ENCODE measurements around the gene CSTA. TPM values are rescaled to one million over a fixed set of nuclear protein-coding genes. Genes with fewer than 3 reads are reported as not detected.

CSTA gene
- total RNA-seq, 2 donors from 2014 or later: 0.35 TPM; not detected in 1

DNA sequence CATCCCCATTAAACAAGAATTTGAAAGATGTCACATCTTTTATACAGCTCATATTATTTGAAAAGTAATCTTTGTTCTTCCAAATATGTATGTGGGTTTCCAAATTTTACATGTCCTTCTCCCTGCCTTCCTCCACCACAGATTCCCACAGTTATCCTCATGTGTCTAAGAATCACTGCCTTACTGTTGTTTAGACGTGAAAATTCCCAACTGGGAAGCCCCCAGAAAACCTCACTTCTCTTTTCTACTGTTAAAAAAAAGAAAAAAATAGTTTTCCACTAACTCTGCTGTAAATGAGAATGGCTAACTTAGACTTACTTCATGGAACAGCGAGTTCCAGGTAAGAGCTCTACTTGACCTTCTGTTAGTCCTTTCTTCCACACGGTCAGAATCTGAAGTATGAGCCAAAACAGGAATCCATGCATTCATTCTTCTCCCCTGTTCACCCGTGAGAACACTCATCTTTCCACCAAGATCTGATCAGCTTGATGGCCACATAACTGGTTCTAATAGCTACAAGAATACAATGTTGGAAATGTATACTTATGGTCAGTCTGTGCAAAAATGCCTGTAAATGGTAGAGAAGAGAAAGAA lies 17.9 kb upstream of the CSTA start:
- no peaks in the 10 kb centered on the region for H3K36me3 Mint-ChIP-seq (ENCODE audit: insufficient read depth in 2 of 2)
- H3K27me3 Mint-ChIP-seq (ENCODE audit: low read depth): no peaks in the 10 kb centered on the region
- ATAC-seq (replicated peaks in 1 of 2) (no peak), DNase-seq (no peak)
- H3K9me3 Mint-ChIP-seq: no peaks in the 10 kb centered on the region
- H3K4me3 Mint-ChIP-seq: no peak overlapping the region
- H3K27ac Mint-ChIP-seq: no peak overlapping the region
- H3K4me1 Mint-ChIP-seq (ENCODE audit: low read depth): no peaks in the 10 kb centered on the region

DNA sequence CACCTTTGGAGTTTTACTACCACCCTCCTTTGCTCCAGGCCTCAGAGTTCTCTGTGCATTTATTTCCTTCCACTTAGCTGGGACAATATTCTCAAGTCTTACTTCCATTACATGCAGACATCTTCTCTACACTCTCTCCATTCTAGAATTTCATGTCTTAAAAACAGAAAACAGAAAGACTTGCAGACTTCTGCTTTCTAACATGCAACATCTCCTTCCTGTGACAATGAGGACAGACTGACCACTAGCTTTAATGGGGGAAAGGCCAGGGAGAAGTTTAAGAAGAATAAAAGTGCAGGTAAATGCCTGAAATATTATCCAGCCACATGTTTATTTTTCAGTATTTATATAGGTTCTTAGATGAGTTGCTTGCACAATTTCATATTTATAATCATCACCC lies 17.1 kb upstream of the CSTA start:
- no peak for DNase-seq
- Mint-ChIP-seq H3K9me3 (no peaks in the 10 kb centered on the region), H3K27me3 (ENCODE audit: low read depth) (no peaks in the 10 kb centered on the region), H3K36me3 (ENCODE audit: insufficient read depth in 2 of 2) (no peaks in the 10 kb centered on the region), H3K4me3 (no peak overlapping the region), H3K4me1 (ENCODE audit: low read depth) (peaks cover 4% of the 10 kb centered on the region), H3K27ac (no peak overlapping the region)
- no peak for ATAC-seq (replicated peaks in 1 of 2)

DNA sequence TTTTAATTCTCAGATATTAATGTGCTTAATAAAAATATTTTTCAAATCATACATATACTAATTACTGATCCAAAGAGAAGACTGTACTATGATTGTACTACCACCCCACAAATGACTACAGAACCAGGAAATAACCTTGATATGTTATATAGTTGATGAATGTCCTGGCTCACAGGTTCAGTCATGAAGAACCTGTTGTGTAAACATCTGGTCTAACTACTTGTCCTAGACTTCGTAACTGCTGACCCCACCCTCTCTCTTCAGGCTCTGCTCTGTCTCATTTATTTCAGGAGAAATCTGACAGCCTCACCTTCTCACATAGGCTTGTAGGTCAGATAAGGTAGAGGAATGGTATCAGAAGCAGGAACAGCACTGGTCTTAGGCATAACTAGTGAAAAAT lies 14.7 kb upstream of the CSTA start:
- Mint-ChIP-seq H3K36me3 (ENCODE audit: insufficient read depth in 2 of 2) (no peaks in the 10 kb centered on the region), H3K4me1 (ENCODE audit: low read depth) (peaks cover 6% of the 10 kb centered on the region), H3K9me3 (no peaks in the 10 kb centered on the region), H3K4me3 (no peak overlapping the region), H3K27ac (no peak overlapping the region), H3K27me3 (ENCODE audit: low read depth) (peaks cover 1% of the 10 kb centered on the region)
- DNase-seq: no peak
- no peak for ATAC-seq (replicated peaks in 1 of 2)

DNA sequence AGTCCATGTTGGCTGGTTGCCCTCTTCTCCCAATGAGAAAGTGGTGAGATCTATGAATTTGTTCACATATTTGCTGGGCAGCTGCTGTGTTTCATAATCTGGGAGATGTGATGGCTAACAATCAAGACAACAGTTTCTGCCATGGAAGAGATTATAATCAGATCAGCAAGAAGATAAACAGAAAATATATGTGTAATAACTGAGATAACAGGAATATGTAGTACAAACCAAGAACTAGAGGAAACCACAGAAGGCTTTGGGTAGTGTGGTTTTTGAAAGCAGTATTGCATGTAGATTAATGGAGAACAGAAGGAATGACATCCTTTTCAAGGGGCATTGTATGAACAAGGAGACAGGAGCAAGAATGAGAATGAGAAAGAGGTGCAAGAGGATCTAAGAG lies 12.2 kb upstream of the CSTA start:
- ATAC-seq (replicated peaks in 1 of 2) (no peak), DNase-seq (no peak)
- H3K27ac Mint-ChIP-seq: no peak overlapping the region
- H3K36me3 Mint-ChIP-seq (ENCODE audit: insufficient read depth in 2 of 2): peaks cover 0 to 4% of the 10 kb centered on the region in 2 donors
- H3K4me1 Mint-ChIP-seq (ENCODE audit: low read depth): peaks cover 6% of the 10 kb centered on the region
- peaks cover 12% of the 10 kb centered on the region for H3K27me3 Mint-ChIP-seq (ENCODE audit: low read depth)
- no peak overlapping the region for H3K4me3 Mint-ChIP-seq
- H3K9me3 Mint-ChIP-seq: peaks cover 0 to 3% of the 10 kb centered on the region in 2 donors

DNA sequence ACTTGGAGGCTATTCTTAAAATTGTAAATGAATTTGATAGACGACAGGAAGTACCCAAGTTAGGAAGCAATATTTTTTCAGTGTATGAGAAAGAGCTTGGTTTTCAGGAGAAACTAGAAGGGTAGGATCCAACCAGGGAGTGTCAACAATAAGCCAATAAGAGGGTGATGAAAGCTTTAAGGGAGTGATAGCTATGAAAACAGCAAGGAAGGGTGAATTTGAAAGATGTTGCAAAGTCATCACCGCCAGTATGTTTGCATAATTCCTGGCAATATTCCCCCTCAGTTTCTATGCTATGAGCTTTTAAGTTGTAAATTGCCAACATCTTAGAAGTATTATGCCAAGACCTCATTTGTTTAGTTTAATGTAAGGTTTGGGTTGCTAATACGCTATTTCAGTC lies 11.8 kb upstream of the CSTA start:
- H3K36me3 Mint-ChIP-seq (ENCODE audit: insufficient read depth in 2 of 2): peaks cover under 1 to 4% of the 10 kb centered on the region in 2 donors
- ATAC-seq (replicated peaks in 1 of 2): no peak

DNA sequence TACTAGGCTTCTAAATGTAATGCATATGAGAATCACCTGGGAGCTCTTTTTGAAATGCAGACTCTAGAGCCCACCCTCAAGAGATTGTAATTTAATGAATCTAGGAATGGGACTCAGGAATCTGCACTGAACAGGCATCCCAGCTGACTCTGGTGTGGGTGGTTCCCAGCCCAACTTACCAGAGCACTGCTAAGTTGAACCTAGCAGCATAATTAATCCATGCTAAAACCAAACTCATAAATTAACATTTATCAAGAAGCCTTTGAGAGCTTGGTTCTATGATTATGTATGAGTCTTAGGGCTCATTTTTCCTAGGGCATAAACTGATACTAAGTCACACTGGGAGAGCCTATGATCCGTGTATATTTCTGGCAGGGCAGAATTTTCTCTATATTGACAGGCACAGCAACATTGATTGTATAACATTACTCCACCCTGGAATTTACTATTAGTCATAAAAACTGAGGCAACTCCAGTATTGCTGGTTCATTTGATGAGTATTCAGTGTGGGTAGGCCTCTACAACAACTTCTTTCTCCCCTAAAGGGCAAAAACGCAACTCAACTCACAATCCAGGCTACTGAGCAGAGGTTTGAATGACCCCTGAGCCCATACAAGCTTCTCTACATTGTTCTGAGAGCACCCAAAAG lies 10.7 kb upstream of the CSTA start:
- DNase-seq (no peak), ATAC-seq (replicated peaks in 1 of 2) (no peak)
- Mint-ChIP-seq H3K27ac (no peak overlapping the region), H3K27me3 (ENCODE audit: low read depth) (peaks cover 17% of the 10 kb centered on the region), H3K4me3 (no peak overlapping the region), H3K36me3 (ENCODE audit: insufficient read depth in 2 of 2) (peaks cover 2 to 8% of the 10 kb centered on the region in 2 donors), H3K9me3 (peaks cover 4 to 6% of the 10 kb centered on the region in 2 donors), H3K4me1 (ENCODE audit: low read depth) (peaks cover 6% of the 10 kb centered on the region)

More for the DNA sequence above, 11.8 kb upstream of the CSTA start:
- Mint-ChIP-seq H3K27ac (peak overlapping the region; percentile 34), H3K27me3 (ENCODE audit: low read depth) (peaks cover 17% of the 10 kb centered on the region), H3K4me3 (no peak overlapping the region), H3K4me1 (ENCODE audit: low read depth) (peaks cover 6% of the 10 kb centered on the region), H3K9me3 (peaks cover 2 to 4% of the 10 kb centered on the region in 2 donors)
- DNase-seq: no peak

DNA sequence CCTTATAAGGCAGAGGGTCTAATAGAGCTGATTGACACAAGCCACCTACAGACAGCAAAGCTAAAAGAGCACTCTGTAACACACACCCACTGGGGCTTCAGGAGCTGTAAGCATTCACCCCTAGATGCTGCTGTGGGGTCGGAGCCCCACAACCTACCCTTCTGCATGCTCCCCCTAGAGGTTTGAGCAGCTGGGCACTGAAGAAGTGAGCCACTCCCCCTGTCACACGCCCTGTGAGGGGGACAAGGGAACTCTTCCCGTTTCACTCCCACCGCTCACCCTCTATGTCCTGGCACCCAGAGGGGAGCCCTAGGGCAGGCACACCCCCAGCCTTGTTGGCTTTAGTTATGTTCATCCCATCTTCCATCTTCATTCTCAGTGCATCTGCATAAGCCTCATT lies 9.4 kb upstream of the CSTA start:
- Mint-ChIP-seq H3K4me1 (ENCODE audit: low read depth) (peaks cover 6% of the 10 kb centered on the region), H3K9me3 (peaks cover 4 to 8% of the 10 kb centered on the region in 2 donors), H3K4me3 (no peak overlapping the region), H3K36me3 (ENCODE audit: insufficient read depth in 2 of 2) (peaks cover 2 to 10% of the 10 kb centered on the region in 2 donors), H3K27ac (no peak overlapping the region), H3K27me3 (ENCODE audit: low read depth) (peaks cover 17% of the 10 kb centered on the region)
- ATAC-seq (replicated peaks in 1 of 2) (no peak), DNase-seq (no peak)

DNA sequence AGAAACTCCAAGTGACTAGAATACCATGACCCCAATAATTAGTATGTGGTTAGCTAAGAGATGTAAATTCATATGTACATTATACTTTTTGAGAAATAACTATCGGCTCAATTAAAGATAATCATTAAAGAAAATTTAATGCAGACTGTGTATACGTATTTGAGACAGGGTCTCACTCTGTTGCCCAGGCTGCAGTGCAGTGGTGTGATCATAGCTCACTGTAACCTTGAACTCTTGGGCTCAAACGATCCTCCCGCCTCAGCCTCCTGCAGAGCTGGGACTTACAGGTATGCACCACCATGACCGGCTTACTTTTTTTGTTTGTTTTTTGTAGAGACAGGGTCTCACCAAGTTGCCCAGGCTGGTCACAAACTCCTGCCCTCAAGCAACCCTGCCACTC lies 8.7 kb upstream of the CSTA start:
- Mint-ChIP-seq H3K4me3 (no peak overlapping the region), H3K27ac (no peak overlapping the region), H3K27me3 (ENCODE audit: low read depth) (peaks cover 17% of the 10 kb centered on the region), H3K4me1 (ENCODE audit: low read depth) (peaks cover 13% of the 10 kb centered on the region), H3K9me3 (peaks cover 4 to 8% of the 10 kb centered on the region in 2 donors), H3K36me3 (ENCODE audit: insufficient read depth in 2 of 2) (peaks cover 2 to 10% of the 10 kb centered on the region in 2 donors)
- no peak for ATAC-seq (replicated peaks in 1 of 2)
- no peak for DNase-seq

DNA sequence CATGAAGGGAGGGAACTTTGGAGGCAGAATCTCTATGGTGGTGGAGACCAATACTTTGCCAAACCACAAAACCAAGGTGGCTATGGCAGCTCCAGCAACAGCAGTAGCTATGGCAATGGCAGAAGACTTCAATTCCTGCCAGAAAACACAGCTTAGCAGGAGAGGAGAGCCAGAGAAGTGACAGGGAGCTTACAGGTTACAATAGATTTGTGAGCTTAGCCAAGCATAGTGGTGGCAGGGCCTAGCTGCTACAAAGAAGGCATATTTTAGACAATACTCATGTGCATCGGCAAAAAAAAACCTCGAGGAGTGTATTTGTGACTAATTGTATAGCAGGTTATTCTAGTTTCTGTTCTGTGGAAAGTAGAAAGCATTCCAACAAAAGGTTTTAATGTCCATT lies 6.4 kb upstream of the CSTA start:
- Mint-ChIP-seq H3K27ac (no peak overlapping the region), H3K4me1 (ENCODE audit: low read depth) (peaks cover 25% of the 10 kb centered on the region), H3K9me3 (peaks cover 4 to 8% of the 10 kb centered on the region in 2 donors), H3K4me3 (no peak overlapping the region), H3K27me3 (ENCODE audit: low read depth) (peaks cover 17% of the 10 kb centered on the region), H3K36me3 (ENCODE audit: insufficient read depth in 2 of 2) (peaks cover 2 to 10% of the 10 kb centered on the region in 2 donors)
- DNase-seq (no peak), ATAC-seq (replicated peaks in 1 of 2) (no peak)

DNA sequence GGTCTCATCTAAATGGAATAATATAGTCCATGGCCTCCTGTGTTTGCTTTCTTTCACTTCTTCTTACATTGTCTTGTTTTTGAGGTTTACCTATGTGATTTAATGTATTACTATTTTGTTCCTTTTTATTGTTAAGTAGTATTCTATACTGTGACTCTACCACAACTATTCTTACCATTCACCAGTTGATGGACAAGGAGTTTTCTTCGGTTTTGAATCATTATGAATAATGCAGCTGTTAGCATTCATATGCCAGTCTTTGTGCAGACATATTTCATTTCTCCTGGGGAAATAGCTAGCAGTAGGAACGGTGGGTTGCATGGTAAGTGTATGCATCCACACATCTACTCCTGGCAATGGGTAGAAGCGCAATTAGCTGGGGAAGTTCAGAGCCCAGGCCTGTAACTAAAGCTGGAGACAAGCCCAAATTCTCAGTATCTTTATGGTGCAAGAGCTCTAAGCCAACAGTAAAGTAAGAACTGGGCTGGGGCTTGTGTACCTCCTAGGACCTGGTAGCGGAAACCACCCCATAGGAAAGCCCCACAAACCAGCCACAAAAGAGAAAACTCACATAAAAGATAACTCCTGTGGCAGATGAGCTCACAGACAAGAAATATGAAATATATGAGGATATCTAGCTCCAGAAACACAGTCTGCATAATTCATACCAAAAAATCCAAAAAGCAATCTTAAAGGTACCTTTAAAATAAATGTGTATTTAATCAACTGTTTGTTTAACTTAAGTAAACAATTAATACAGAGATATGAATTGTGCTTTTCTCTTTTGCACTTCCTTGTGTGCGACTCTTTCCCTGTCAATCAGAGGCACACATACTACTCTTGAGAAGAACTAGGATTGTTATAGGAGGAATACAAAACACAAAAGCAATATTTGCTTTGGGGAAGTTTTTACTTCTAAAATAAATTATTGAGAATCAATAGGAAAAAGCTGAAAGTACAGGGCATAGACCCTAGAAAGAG lies 2.7 kb upstream of the CSTA start:
- Mint-ChIP-seq H3K36me3 (ENCODE audit: insufficient read depth in 2 of 2) (peaks cover 2 to 10% of the 10 kb centered on the region in 2 donors), H3K4me1 (ENCODE audit: low read depth) (peaks cover 25% of the 10 kb centered on the region), H3K4me3 (peak overlapping the region; percentile 29 to 51), H3K27ac (peak overlapping the region; percentile 60), H3K9me3 (peaks cover 4 to 8% of the 10 kb centered on the region in 2 donors), H3K27me3 (ENCODE audit: low read depth) (peaks cover 17% of the 10 kb centered on the region)
- DNase-seq (peak; percentile 53 to 55), ATAC-seq (replicated peaks in 1 of 2) (peak; percentile 97 to 98)

DNA sequence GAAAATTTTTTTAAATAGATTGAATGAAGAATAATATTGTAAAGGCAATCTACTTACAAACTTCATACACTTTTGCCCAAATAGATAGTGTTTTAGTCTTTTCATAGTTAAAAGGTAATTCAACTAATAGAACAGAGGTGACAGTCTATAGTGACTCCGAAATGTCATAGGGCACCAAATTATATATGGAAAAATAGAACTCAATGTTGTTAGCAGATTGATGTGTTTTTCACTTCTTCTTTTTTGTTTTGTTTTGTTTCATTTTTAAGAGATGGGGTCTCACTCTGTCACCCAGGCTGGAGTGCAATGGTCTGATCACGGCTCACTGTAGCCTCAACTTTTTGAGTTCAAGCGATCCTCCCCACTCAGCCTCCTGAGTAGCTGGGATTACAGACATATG lies 721 bp downstream of the CSTA start:
- Mint-ChIP-seq H3K36me3 (ENCODE audit: insufficient read depth in 2 of 2) (no peaks in the 10 kb centered on the region), H3K9me3 (no peaks in the 10 kb centered on the region), H3K27me3 (ENCODE audit: low read depth) (peaks cover 16% of the 10 kb centered on the region), H3K4me3 (no peak overlapping the region), H3K4me1 (ENCODE audit: low read depth) (peaks cover 24% of the 10 kb centered on the region), H3K27ac (no peak overlapping the region)
- ATAC-seq (replicated peaks in 1 of 2) (no peak), DNase-seq (no peak)

DNA sequence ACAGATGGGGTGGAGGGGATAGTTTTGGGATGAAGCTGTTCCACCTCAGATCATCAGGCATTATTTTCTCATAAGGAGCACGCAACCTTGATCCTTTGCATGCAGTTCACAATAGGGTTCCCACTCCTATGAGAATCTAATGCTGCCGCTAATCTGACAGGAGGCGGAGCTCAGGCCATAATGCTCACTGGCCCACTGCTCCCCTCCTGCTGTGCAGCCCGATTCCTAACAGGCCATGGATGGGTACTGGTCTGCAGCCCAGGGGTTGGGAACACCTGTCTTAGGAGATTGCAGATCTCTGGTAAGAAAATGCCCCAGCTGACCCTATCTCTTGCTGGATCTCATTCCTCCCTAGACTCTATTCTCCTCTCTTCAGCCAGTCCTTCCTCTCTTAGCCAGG lies 6.8 kb downstream of the CSTA start:
- no peak for DNase-seq
- Mint-ChIP-seq H3K36me3 (ENCODE audit: insufficient read depth in 2 of 2) (no peaks in the 10 kb centered on the region), H3K9me3 (no peaks in the 10 kb centered on the region), H3K27ac (no peak overlapping the region), H3K27me3 (ENCODE audit: low read depth) (peaks cover 15% of the 10 kb centered on the region), H3K4me3 (no peak overlapping the region), H3K4me1 (ENCODE audit: low read depth) (no peaks in the 10 kb centered on the region)
- ATAC-seq (replicated peaks in 1 of 2): no peak

DNA sequence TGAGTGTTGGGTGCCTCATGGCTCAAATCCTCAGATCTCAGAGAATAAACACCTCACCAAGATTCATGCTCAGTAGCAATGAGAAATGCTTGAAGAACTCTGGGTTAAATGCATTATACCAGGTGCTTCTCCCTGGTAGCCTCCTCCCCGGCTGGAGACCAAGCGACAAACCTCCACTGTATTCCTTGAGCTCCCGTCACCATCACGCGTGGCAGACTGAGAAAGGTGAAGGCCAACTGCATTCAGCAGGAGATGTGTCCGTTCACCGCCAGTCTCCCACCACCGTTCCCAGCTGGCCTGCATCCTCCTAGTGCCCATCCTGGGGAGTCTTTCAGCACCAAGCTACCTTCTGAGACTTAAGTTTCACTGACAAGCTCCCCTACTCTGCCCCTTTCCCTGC lies 7.5 kb downstream of the CSTA start:
- no peak for DNase-seq
- Mint-ChIP-seq H3K36me3 (ENCODE audit: insufficient read depth in 2 of 2) (no peaks in the 10 kb centered on the region), H3K9me3 (no peaks in the 10 kb centered on the region), H3K27me3 (ENCODE audit: low read depth) (peaks cover 15% of the 10 kb centered on the region), H3K27ac (no peak overlapping the region), H3K4me1 (ENCODE audit: low read depth) (no peaks in the 10 kb centered on the region), H3K4me3 (no peak overlapping the region)
- no peak for ATAC-seq (replicated peaks in 1 of 2)

Data from activated T-cell treated with anti-CD3 and anti-CD28 coated beads, Interleukin-2, amount 50 U/mL, for 72 hours (primary cell).